Stimulated activated effector memory CD8-positive, alpha-beta T cell treated with anti-CD3 and anti-CD28 coated beads, Interleukin-12 subunit alpha, Interleukin-12 subunit beta, amount 100 ng/mL, for 72 hours (primary cell): Measurements from ENCODE around the gene CNTNAP2.
"Not testable (repeated sequence)": the region's sequence is repeated elsewhere in the genome, so short reads cannot be mapped to it uniquely, and the experiment has no call there.

Experiments used
- ATAC-seq: fragments of 150-1000 bp; cut with Tn5 transposase; 2 replicates; pipeline ENCODE4 v1.10.0; 2021
- DNase-seq, 2 donors: peaks; one replicate each; pipeline ENCODE4 v3.0.0; 2021 to 2022; ENCODE audit warnings: low spot score in 2 of 2
- H3K27ac Mint-ChIP-seq: one replicate; pipeline ENCODE4 v1.8.0; 2022; ENCODE audit warnings: mild to moderate bottlenecking, mixed read lengths
- H3K36me3 Mint-ChIP-seq: one replicate; pipeline ENCODE4 v1.8.0; 2022; ENCODE audit warnings: mild to moderate bottlenecking, mixed read lengths
- H3K4me1 Mint-ChIP-seq: one replicate; pipeline ENCODE4 v1.8.0; 2022; ENCODE audit warnings: mixed read lengths
- H3K4me3 Mint-ChIP-seq: one replicate; pipeline ENCODE4 v1.8.0; 2022; ENCODE audit warnings: mild to moderate bottlenecking, mixed read lengths
- H3K9me3 Mint-ChIP-seq: one replicate; pipeline ENCODE4 v1.8.0; 2022; ENCODE audit warnings: mixed read lengths

Gene CNTNAP2

DNA sequence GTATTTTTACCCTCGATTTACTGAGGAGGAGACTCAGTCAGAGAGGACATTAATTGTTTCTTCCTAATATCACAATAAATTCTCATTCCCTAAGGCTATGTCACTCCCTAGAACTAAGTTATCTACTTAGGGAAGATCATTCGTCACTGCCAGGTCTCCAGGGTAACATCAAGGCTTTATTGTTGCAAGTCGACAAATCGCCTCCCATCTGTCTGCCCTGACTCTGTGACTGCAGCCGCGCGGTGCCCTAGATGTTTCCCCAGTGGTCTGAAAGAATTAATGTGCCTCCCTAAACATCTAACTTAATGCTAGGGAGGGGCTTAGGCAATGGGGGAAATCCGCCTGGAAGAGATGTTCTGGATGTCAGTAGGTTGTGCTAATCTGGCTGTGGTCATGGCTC lies 1915.2 kb downstream of the CNTNAP2 start:
- Mint-ChIP-seq H3K36me3 (no peaks in the 10 kb centered on the region), H3K4me1 (no peaks in the 10 kb centered on the region), H3K9me3 (peaks cover 6% of the 10 kb centered on the region), H3K27ac (no peak overlapping the region), H3K4me3 (no peak overlapping the region)
- ATAC-seq: no peak
- DNase-seq: no peak

DNA sequence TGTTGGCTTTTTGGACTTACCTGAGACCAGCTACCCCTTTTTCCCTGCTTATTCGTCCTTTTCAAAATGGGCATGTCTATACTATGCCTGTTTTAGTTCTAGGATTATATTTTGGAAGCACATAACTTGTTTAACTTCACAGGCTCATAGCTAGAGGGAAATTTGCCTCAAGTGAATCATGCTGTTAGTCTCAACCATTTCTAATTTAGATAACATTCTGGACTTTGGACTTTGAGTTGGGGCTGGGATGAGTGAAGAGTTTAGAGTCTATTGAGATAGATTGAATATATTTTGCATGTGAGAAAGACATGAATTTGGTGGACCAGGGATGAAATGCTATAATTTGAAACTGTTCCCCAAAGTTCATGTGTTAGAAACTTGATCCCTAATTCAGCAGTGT lies 1919.3 kb downstream of the CNTNAP2 start:
- H3K4me3 Mint-ChIP-seq: no peak overlapping the region
- no peak for ATAC-seq
- peaks cover 9% of the 10 kb centered on the region for H3K9me3 Mint-ChIP-seq
- no peaks in the 10 kb centered on the region for H3K4me1 Mint-ChIP-seq
- no peaks in the 10 kb centered on the region for H3K36me3 Mint-ChIP-seq
- no peak overlapping the region for H3K27ac Mint-ChIP-seq
- no peak for DNase-seq

DNA sequence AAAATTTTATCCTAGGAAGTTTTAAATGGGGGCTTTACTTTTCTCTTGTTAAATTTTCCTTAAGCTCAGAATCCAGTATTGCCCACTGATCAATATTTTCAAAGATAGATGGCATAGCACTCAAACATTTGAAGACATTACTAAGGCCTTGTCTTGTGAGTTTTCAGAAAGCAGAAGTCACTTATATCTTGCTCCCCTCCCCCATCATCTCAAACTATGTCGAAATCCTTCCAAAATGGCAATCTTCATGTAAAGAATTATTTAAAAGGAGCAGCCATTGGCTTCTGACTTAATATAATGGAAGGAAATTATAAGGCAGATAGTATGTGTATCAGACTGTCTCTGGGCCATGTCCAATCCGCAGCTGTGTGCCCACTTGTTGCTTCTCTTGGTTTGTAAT lies 1920.4 kb downstream of the CNTNAP2 start:
- DNase-seq (no peak), ATAC-seq (no peak)
- Mint-ChIP-seq H3K4me1 (no peaks in the 10 kb centered on the region), H3K4me3 (no peak overlapping the region), H3K27ac (no peak overlapping the region), H3K9me3 (peaks cover 9% of the 10 kb centered on the region), H3K36me3 (no peaks in the 10 kb centered on the region)

DNA sequence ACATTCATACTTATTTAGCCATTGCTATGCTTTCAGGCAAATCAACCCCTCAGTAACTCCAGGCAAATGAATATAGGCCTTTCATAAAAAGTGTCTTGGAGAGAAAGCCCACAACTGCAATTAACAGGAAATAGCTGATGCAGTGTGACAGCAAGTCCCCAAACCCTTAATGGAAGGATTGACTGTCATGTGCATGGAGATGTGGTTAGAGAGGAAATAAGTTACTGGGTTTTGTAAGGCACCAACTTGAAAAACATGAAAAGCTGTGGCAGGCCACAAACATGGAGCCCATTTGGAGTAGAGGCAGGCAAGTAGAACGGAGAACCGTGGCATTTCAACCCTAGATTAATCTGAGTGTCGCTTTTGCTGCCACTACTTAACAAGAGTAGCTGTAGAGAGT lies 1924.6 kb downstream of the CNTNAP2 start:
- peaks cover 6% of the 10 kb centered on the region for H3K9me3 Mint-ChIP-seq
- no peak for DNase-seq
- H3K27ac Mint-ChIP-seq: no peak overlapping the region
- no peak overlapping the region for H3K4me3 Mint-ChIP-seq
- no peak for ATAC-seq
- H3K36me3 Mint-ChIP-seq: no peaks in the 10 kb centered on the region
- H3K4me1 Mint-ChIP-seq: no peaks in the 10 kb centered on the region

DNA sequence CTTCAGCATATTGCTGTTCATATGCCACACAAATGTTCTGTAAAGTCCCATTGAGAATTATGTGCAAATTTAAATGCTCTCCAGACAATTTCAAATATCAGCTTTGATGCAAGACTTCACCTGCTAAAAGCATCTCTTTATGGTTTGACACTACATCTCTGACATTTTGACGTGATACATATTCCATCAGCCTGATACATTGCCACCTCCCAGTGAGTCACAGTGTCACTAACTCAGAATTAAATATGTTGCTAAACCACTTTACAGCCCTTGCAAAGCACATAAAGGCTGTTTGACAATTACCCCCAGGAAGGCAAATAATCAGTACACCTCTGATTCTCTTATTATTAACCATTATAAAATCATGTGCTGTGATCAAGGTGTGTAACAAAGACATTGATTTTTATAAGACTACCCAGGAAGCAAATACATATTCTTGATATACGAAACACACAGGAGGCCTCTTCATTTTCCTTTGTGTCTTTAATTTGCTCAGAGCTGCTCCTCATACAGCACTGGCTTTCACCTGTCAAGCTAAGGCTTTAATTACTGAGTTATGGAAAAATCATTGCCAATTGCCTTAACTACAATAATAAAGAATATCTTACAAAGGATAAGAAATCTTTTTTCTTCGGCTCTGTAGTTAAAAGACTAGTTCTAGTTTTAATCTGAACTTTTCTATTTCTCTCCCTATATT lies 1926.5 kb downstream of the CNTNAP2 start:
- H3K4me1 Mint-ChIP-seq: no peaks in the 10 kb centered on the region
- peaks cover 6% of the 10 kb centered on the region for H3K9me3 Mint-ChIP-seq
- no peak overlapping the region for H3K27ac Mint-ChIP-seq
- H3K4me3 Mint-ChIP-seq: no peak overlapping the region
- no peak for DNase-seq
- no peak for ATAC-seq
- H3K36me3 Mint-ChIP-seq: no peaks in the 10 kb centered on the region

DNA sequence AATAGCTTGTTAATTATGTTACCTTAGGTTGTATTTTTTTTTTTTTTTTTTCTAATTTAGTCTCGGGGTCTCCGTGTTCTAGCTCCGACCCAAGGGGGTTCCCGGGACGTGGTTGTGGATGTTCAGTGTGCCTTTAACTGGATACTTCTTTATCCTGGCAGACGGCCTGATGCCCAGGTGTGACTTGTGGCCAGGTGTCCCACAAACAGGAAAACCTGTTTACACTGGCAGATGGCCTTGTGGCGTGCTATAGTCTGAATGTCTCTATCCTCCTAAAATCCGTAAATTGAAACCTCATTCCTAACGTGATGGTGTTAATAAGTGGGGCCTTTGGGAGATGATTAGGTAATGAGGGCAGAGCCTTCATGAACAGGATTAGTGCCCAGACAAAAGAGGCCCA lies 1927.6 kb downstream of the CNTNAP2 start:
- no peaks in the 10 kb centered on the region for H3K4me1 Mint-ChIP-seq
- H3K4me3 Mint-ChIP-seq: no peak overlapping the region
- no peak overlapping the region for H3K27ac Mint-ChIP-seq
- ATAC-seq (no peak), DNase-seq (no peak)
- H3K36me3 Mint-ChIP-seq: no peaks in the 10 kb centered on the region
- peaks cover 3% of the 10 kb centered on the region for H3K9me3 Mint-ChIP-seq

DNA sequence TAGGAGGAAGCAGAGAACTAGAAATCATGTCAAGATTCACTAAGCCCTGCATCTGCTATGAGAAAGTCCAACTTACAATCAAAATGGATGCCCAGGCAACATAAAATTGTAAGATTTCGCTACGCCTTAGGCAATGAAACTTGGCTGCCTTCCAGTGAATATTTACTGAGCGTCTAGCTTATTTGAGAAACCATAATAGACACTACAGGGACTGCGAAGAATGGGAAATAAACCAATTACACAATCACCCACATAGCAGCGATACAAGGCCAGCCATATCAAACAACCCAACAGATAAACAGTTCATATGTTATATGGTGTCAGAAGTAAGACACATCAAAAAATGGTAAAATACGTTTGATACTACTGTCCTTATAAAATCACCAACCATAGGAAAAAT lies 1928.9 kb downstream of the CNTNAP2 start:
- H3K27ac Mint-ChIP-seq: no peak overlapping the region
- H3K4me3 Mint-ChIP-seq: no peak overlapping the region
- H3K36me3 Mint-ChIP-seq: no peaks in the 10 kb centered on the region

DNA sequence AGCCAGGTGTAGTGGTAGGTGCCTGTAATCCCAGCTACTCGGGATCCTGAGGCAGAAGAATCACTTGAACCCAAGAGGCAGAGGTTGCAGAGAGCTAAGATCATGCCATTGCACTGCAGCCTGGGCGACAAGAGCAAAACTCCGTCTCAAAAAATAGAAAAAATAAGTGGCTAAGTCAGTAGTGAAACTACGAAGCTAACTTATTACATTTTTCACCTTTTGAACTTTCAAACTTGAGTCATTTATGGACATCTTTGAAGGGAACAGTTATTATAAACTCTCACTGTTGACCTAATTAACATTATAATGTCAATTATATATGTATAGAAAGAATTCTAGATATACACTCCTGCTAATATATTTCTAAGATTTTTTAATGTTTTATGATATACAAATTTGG lies 1932.5 kb downstream of the CNTNAP2 start:
- ATAC-seq (no peak), DNase-seq (no peak)
- H3K36me3 Mint-ChIP-seq: no peaks in the 10 kb centered on the region
- H3K9me3 Mint-ChIP-seq: no peaks in the 10 kb centered on the region
- no peaks in the 10 kb centered on the region for H3K4me1 Mint-ChIP-seq
- no peak overlapping the region for H3K27ac Mint-ChIP-seq
- no peak overlapping the region for H3K4me3 Mint-ChIP-seq

More for the DNA sequence above, 1928.9 kb downstream of the CNTNAP2 start:
- peaks cover 3% of the 10 kb centered on the region for H3K9me3 Mint-ChIP-seq
- no peaks in the 10 kb centered on the region for H3K4me1 Mint-ChIP-seq
- DNase-seq (no peak), ATAC-seq (no peak)

DNA sequence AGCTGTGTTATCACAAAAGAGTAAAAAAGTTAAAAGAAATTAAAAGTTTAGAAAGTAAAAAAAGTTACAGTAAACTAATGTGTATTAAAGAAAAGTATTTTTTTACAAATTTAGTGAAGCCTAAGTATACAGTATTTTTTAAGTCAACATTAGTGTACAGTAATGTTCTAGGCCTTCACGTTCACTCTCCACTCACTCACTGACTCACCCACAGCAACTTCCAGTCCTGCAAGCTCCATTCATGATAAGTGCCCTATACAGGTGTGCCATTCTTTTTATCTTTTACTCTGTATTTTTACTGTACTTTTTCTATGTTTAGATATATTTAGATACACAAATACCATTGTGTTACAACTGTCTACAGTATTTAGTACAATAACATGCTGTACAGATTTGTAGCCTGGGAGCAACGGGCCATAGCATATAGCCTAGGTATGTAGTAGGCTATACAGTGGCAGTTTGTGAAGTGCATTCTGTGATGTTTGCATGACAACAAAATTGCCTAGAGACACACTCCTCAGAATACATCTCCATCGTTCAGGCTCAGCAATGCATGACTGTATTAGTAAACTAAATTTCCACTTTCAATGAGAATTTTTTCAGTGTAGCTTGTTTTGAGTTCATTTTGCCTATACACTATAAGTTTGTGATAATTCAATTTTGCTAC lies 1934.0 kb downstream of the CNTNAP2 start:
- H3K4me3 Mint-ChIP-seq: no peak overlapping the region
- no peaks in the 10 kb centered on the region for H3K4me1 Mint-ChIP-seq
- DNase-seq (no peak), ATAC-seq (no peak)
- no peaks in the 10 kb centered on the region for H3K36me3 Mint-ChIP-seq
- H3K9me3 Mint-ChIP-seq: no peaks in the 10 kb centered on the region
- no peak overlapping the region for H3K27ac Mint-ChIP-seq

DNA sequence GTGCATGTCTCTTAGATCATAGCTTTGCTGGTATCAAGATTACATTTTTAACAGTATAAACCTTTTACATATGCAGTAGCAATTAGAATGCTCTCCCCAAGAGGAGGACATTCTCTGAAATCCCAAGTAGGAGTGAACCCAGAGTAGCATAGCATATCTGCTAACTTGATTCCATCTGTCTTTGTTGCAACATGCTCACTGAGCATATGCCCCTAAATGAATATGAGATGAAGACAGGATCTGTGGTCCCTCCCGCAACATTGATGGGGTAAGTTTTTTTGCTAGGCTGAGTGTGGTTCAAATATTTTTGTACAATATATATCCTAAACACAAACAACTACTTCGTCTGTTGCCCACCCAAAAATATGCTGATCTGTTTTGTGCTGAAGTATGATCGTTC lies 1939.8 kb downstream of the CNTNAP2 start:
- DNase-seq: no peak
- Mint-ChIP-seq H3K27ac (no peak overlapping the region), H3K4me3 (no peak overlapping the region), H3K36me3 (no peaks in the 10 kb centered on the region), H3K9me3 (no peaks in the 10 kb centered on the region), H3K4me1 (no peaks in the 10 kb centered on the region)
- no peak for ATAC-seq

DNA sequence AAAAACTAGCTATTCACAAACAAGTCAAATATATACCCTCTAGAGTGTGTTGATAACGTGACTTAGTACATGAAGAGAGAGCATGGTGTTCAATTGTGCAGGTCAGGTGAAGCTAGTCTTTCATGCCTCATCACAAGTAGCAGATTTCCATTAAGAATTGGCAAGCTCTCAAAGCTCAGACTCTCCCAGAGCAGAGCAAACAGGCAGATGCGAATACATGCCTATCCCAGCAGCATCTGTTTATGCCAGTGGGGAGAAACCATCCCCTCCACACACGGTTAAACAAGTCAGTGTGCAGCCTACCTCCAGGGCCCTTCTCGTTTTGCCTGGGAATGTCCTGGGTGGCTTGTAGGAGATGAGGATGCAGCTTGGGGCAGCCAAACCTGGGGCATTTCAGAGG lies 1941.5 kb downstream of the CNTNAP2 start:
- DNase-seq (no peak), ATAC-seq (no peak)
- no peaks in the 10 kb centered on the region for H3K9me3 Mint-ChIP-seq
- H3K27ac Mint-ChIP-seq: no peak overlapping the region
- H3K36me3 Mint-ChIP-seq: no peaks in the 10 kb centered on the region
- no peak overlapping the region for H3K4me3 Mint-ChIP-seq
- H3K4me1 Mint-ChIP-seq: no peaks in the 10 kb centered on the region

DNA sequence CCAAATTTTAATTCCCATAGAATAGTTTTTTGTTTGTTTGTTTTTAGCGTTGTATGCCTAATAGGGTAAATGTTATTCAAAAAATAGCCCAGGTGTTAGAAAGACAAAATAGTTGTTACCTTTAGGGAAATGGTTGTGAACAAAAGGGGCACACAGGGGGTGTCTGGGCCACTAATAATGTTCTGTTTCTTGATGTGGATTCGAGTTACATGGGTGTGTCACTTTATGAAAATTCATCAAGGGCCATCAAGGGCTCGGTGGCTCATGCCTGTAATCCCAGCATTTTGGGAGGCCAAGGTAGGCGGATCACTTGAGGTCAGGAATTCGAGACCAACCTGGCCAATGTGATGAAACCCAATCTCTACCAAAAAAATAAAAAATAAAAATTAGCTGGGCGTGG lies 1942.2 kb downstream of the CNTNAP2 start:
- ATAC-seq (no peak), DNase-seq (no peak)
- Mint-ChIP-seq H3K27ac (no peak overlapping the region), H3K4me3 (no peak overlapping the region), H3K36me3 (no peaks in the 10 kb centered on the region), H3K9me3 (no peaks in the 10 kb centered on the region), H3K4me1 (no peaks in the 10 kb centered on the region)

DNA sequence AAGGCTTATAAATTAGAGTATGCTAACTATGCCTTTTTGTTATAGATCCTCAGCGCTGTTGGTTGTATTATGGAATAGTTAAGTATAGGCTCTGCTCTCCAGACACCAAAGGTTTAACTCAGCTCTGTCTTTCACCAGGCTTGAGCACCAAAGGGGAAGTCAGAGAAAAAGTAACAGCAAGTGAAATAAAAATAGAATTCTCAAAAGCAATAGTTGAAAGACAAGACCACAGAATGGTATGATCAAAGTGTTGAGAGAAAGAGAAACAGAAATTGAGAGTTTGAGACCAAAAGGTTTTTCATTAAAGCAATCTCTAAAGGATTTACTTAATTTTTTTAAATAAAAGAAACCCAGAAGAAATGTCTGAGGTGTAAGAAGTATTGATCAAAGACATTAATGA lies 1944.1 kb downstream of the CNTNAP2 start:
- H3K9me3 Mint-ChIP-seq: peaks cover 3% of the 10 kb centered on the region
- H3K4me3 Mint-ChIP-seq: no peak overlapping the region
- no peaks in the 10 kb centered on the region for H3K4me1 Mint-ChIP-seq
- H3K27ac Mint-ChIP-seq: no peak overlapping the region
- DNase-seq: no peak
- H3K36me3 Mint-ChIP-seq: no peaks in the 10 kb centered on the region
- no peak for ATAC-seq

DNA sequence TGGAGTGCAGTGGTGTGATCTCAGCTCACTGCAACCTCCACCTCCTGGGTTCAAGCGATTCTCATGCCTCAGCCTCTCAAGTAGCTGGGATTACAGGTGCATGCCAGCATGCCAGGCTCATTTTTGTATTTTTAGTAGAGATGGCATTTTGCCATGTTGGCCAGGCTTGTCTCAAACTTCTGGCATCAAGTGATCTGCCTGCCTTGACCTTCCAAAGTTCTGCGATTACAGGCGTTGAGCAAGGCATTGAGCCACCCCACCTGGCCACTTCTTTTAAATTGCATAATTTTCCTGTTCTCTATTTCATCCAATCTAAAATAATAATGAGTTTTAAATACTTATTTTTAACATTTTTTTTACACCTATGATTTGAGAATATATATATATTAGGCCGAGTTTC lies 1961.5 kb downstream of the CNTNAP2 start:
- DNase-seq, H3K9me3 Mint-ChIP-seq, H3K36me3 Mint-ChIP-seq, ATAC-seq, H3K4me1 Mint-ChIP-seq, H3K4me3 Mint-ChIP-seq, H3K27ac Mint-ChIP-seq: not testable (repeated sequence)

DNA sequence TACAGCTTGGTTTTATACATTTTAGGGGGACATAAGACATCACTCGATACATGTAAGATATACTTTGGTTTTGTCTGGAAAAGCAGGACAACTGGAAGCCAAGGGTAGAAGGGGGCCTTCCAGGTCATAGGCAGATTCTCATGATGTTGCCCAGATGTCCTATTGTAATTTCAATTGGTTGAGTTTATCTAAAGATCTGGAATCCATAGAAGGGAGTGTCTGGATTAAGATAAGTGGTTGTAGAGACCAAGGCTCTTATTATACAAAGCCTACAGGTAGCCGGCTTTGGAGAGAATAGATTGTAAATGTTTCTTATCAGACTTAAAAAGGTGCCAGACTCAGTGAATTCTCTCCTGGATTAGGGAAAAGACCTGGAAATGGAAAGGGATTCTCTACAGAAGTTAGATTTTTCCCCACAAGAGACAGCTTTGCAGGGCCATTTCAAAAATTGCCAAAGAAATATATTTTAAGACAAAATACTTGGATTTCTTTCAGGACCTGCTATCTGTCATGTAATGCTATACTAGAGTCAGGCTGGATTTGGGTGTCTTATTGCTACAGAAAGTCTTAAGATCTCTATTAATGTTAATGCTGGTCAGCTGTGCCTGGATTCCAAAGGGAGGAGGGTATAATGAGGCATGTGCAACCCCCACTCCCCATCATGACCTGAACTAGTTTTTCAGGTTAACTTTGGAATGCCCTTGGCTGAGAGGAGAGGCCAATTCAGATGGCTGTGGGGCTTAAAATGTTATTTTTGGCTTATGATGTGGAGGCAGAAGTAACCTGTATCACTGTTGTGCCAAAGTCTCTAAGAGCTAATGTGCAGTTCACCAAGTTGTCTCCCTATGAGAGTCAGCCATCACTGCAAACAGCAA lies 1962.8 kb downstream of the CNTNAP2 start:
- ATAC-seq (no peak), DNase-seq (no peak)
- H3K9me3 Mint-ChIP-seq: no peaks in the 10 kb centered on the region
- no peaks in the 10 kb centered on the region for H3K36me3 Mint-ChIP-seq
- H3K4me3 Mint-ChIP-seq: no peak overlapping the region
- H3K4me1 Mint-ChIP-seq: no peaks in the 10 kb centered on the region
- no peak overlapping the region for H3K27ac Mint-ChIP-seq

DNA sequence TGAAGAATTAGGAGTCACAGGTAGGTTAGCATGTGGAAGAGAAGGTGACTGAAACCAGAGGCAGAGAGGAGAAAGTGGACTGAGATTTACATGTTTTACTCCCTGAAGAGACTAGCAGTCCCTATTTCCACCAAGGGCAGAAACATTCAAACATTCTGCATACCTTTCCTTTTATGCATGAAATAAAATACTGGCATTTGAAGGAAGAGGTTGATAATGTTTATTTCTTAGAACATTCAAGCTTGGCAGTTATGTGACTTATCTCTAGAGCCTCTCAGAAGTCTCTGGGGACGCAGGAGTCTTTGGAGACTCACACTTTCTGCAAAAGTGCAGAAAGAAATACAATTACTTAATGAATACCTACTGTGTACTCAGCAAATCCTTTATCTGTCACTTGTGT lies 1966.8 kb downstream of the CNTNAP2 start:
- ATAC-seq: no peak
- Mint-ChIP-seq H3K27ac (no peak overlapping the region), H3K36me3 (no peaks in the 10 kb centered on the region), H3K9me3 (no peaks in the 10 kb centered on the region), H3K4me3 (no peak overlapping the region), H3K4me1 (no peaks in the 10 kb centered on the region)
- DNase-seq: no peak
